Progenitor cell of endocrine pancreas (in vitro differentiated cells): Measurements from ENCODE around the gene MAN2A2. TPM values are rescaled to one million over a fixed set of nuclear protein-coding genes. Genes with fewer than 3 reads are reported as not detected.
"Not testable (repeated sequence)": the region's sequence is repeated elsewhere in the genome, so short reads cannot be mapped to it uniquely, and the experiment has no call there.

Experiments used
- DNase-seq: peaks from one replicate; pipeline ENCODE4 v3.0.0; 2021; ENCODE audit warnings: low spot score; ENCODE audit not compliant: unreplicated experiment
- H3K27ac Mint-ChIP-seq: 2 replicates; pipeline ENCODE4 v1.8.0; 2021; ENCODE audit warnings: mild to moderate bottlenecking, moderate library complexity, mixed read lengths
- H3K27me3 Mint-ChIP-seq: 2 replicates; pipeline ENCODE4 v1.8.0; 2021; ENCODE audit warnings: mixed read lengths
- H3K36me3 Mint-ChIP-seq: 2 replicates; pipeline ENCODE4 v1.8.0; 2022; ENCODE audit warnings: mixed read lengths; ENCODE audit not compliant: insufficient read depth
- H3K4me1 Mint-ChIP-seq: 2 replicates; pipeline ENCODE4 v1.8.0; 2021; ENCODE audit warnings: low read depth, mixed read lengths
- H3K4me3 Mint-ChIP-seq: 2 replicates; pipeline ENCODE4 v1.8.0; 2021; ENCODE audit warnings: low read depth, mild to moderate bottlenecking, moderate library complexity, mixed read lengths
- H3K9me3 Mint-ChIP-seq: 2 replicates; pipeline ENCODE4 v1.8.0; 2021; ENCODE audit warnings: low read depth, mixed read lengths
- CTCF ChIP-seq: fragments of 200-600 bp; sonication (generic); IDR thresholded peaks from one replicate; pipeline ENCODE4 v1.5.0; 2021; ENCODE audit warnings: antibody characterized with exemption, mild to moderate bottlenecking; ENCODE audit not compliant: unreplicated experiment
- total RNA-seq: library from RNA; stranded (reverse); gene quantifications from 2 replicates; pipeline ENCODE4 v1.2.1, GENCODE V29; 2021

MAN2A2 gene
- total RNA-seq, 1 donor from 2014 or later = 117 TPM

DNA sequence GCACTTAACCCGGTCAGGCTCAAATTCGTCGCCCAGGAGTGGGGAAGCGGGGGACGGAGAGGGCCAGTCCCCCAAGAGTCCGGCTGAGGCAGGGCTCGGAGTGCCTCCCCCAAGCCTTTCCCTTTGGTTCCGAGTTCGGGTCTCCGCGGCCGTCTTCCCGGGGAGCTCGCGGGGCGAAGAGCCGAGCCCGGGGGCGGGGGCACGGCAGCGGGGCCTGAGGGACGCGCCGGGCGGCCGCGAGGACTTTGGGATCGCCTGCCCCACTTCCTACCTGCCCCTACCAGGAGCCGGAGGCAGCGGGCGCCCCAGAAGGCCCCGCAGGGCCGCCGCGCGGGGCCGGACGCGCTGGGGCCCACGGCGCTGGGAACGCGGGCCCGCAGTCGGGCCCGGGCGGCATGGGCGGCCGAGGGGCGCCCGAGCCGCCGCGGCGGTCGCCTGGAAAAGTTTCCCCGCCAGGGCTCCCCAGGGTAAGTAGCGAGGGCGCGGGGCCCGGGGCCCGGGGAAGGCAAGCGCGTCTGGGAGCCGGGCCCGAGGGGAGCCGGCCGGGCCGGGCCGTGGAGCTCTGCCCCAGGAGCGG lies 31.9 kb upstream of the MAN2A2 start:
- Mint-ChIP-seq H3K36me3 (no peaks in the 10 kb centered on the region), H3K9me3 (no peaks in the 10 kb centered on the region), H3K4me1 (peaks cover 70% of the 10 kb centered on the region), H3K27me3 (peaks cover 4% of the 10 kb centered on the region), H3K4me3 (peak overlapping the region; percentile 83), H3K27ac (peak overlapping the region; percentile 92)
- no peak for TF ChIP-seq CTCF
- no peak for DNase-seq

- peaks cover 65% of the 10 kb centered on the region for H3K4me1 Mint-ChIP-seq
- H3K9me3 Mint-ChIP-seq = no peaks in the 10 kb centered on the region
- peaks cover 6% of the 10 kb centered on the region for H3K36me3 Mint-ChIP-seq
- no peak for TF ChIP-seq CTCF
- DNase-seq = no peak
- H3K27ac Mint-ChIP-seq = peak overlapping the region; percentile 92
- H3K27me3 Mint-ChIP-seq = no peaks in the 10 kb centered on the region
- H3K4me3 Mint-ChIP-seq = peak overlapping the region; percentile 78
Measured at GRCh38 chr15:90871716-90872485, 31.2 kb upstream of the MAN2A2 start.

DNA sequence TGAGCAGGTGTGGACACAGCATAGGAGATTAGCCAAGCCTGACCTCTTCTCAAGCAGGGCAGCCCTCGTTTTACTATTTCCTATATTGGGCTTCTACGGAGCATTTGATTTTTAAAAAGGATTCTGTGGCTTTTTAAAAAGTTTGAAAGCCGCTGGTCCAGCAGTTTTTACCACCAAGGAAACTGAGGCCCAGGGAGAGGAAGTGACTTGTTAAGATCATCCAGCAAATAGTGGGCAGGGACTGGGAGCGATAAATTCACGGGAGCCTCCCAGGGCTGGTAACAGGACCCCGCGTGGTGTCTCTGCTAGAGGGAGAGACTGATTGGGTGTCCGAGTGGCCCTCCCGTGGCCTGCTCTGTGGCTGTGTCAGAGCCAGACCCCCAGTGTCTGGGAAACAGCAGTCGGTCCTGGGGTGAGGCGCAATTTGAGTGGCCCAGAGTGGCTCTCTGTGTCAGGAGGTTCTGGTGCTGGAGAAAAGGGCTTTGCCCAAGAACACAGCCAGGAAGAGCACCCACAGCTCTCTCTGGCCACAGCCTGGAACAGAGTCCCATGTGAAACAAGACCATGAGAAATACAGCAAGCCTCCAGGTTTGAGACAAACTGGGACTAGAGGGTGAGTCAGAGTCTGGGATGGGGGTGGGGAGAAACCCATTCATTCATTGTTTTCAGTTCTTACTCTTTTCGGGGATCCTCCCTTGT lies 30.5 kb upstream of the MAN2A2 start:
- Mint-ChIP-seq H3K4me1 (peaks cover 61% of the 10 kb centered on the region), H3K27me3 (no peaks in the 10 kb centered on the region), H3K36me3 (peaks cover 12% of the 10 kb centered on the region), H3K4me3 (peak overlapping the region; percentile 78), H3K27ac (peak overlapping the region; percentile 92), H3K9me3 (no peaks in the 10 kb centered on the region)
- DNase-seq = no peak
- no peak for TF ChIP-seq CTCF

DNA sequence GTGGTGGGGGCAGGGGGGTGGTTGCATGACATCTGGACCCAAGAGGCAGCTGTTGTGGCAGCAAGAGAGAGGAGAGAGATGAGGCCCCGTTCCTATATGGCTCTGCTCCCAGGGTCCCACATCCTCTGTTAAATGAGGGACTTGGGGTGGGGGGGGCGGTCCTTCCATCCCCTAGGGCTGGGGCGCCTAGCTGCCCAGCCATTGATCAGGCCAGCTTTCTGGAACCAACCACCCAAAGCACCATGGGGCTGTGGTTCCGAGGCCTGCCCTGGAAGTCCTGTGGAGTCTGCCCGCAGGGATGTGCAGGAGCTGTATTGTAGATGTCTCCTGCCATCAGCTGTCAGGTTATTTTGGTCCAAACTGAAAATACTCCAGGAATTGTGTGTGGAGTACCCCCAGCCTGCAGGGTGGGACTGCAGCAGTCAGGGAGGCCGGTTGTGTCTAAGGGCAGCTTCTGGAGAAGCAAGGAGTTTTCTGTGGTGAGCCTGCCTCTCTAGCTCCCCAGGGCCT lies 29.6 kb upstream of the MAN2A2 start:
- no peak for TF ChIP-seq CTCF
- Mint-ChIP-seq H3K27me3 (no peaks in the 10 kb centered on the region), H3K4me1 (peaks cover 53% of the 10 kb centered on the region), H3K36me3 (peaks cover 18% of the 10 kb centered on the region), H3K27ac (peak overlapping the region; percentile 92), H3K9me3 (no peaks in the 10 kb centered on the region), H3K4me3 (peak overlapping the region; percentile 78)
- no peak for DNase-seq

GRCh38 chr15:90873998-90874605 lies 29.0 kb upstream of the MAN2A2 start:
- DNase-seq = peak; percentile 77
- H3K9me3 Mint-ChIP-seq = no peaks in the 10 kb centered on the region
- H3K27ac Mint-ChIP-seq = peak overlapping the region; percentile 92
- peak overlapping the region; percentile 78 for H3K4me3 Mint-ChIP-seq
- TF ChIP-seq CTCF = no peak
- peaks cover 47% of the 10 kb centered on the region for H3K4me1 Mint-ChIP-seq
- H3K27me3 Mint-ChIP-seq = no peaks in the 10 kb centered on the region
- H3K36me3 Mint-ChIP-seq = peaks cover 18% of the 10 kb centered on the region

DNA sequence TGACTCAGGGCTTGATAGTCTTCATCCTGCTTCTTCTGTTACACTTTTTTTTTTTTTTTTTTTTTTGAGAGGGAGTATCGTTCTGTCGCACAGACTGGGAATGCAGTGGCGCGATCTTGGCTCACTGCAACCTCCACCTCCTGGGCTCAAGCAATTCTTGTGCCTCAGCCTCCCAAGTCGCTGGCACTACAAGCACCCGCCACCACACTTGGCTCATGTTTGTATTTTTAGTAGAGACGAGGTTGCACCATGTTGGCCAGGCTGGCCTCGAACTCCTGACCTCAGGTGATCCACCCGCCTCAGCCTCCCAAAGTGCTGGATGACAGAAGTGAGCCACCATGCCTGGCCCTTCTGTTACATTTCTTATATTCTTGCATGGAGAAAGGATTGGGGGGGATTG lies 28.1 kb upstream of the MAN2A2 start:
- not testable (repeated sequence) for H3K9me3 Mint-ChIP-seq, H3K27ac Mint-ChIP-seq, H3K4me3 Mint-ChIP-seq, DNase-seq, H3K27me3 Mint-ChIP-seq
- peaks cover 23% of the 10 kb centered on the region for H3K36me3 Mint-ChIP-seq
- peaks cover 38% of the 10 kb centered on the region for H3K4me1 Mint-ChIP-seq
